GM06990 (cell line): ENCODE measurements around the gene GNPTAB.

ENCODE experiments used
- DNase-seq: peaks from one replicate; pipeline ENCODE4 v3.0.0-alpha.2; 2011; ENCODE audit not compliant: insufficient read length; ENCODE audit errors: extremely low read depth
- H3K27me3 ChIP-seq: replicated peaks from 2 replicates; pipeline ENCODE4 v1.6.0; 2011; ENCODE audit warnings: low read length; ENCODE audit not compliant: control insufficient read depth, insufficient read depth
- H3K36me3 ChIP-seq: 2 replicates; pipeline ENCODE4 v1.5.1; 2011; ENCODE audit warnings: low read length; ENCODE audit not compliant: control insufficient read depth, insufficient read depth
- H3K4me3 ChIP-seq: replicated peaks from 2 replicates; pipeline ENCODE4 v1.5.1; 2011; ENCODE audit warnings: low read depth, mild to moderate bottlenecking, control low read depth, low read length
- CTCF ChIP-seq: IDR thresholded peaks from 2 replicates; pipeline ENCODE4 v1.5.1; 2011; ENCODE audit warnings: low read length, control low read depth, mild to moderate bottlenecking, inconsistent platforms; ENCODE audit not compliant: insufficient read depth, poor library complexity, severe bottlenecking

Gene GNPTAB

GRCh38 chr12:101802486-101802885 is 28.3 kb downstream of the GNPTAB start:
- Histone ChIP-seq H3K4me3 (no peak overlapping the region), H3K27me3 (no peaks in the 10 kb centered on the region), H3K36me3 (no peaks in the 10 kb centered on the region)
- TF ChIP-seq CTCF: no peak
- no peak for DNase-seq

DNA sequence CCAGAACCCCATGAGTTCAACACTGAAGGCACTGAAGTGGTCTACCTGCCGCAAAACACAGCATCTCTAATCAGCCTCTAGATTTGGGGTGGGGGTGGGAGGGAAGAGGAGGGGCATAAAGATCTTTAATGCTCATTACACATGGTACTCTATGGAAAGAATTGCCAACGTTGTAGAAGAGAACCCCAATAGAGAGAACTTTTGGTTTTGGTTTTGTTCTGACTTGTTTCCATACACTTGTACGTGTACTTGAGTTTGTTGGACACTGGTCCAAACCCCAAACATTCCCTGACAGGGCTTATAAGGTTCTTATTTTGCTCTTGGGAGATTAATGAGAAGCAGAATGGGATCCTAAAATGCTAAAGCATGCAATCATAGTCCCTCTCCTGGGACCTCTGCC is 31.0 kb downstream of the GNPTAB start:
- Histone ChIP-seq H3K4me3 (no peak overlapping the region), H3K36me3 (no peaks in the 10 kb centered on the region; the same call in 1 of the 2 replicates), H3K27me3 (no peaks in the 10 kb centered on the region)
- no peak for DNase-seq
- TF ChIP-seq CTCF: no peak

GRCh38 chr12:101795786-101796185 is 35.0 kb downstream of the GNPTAB start:
- no peaks in the 10 kb centered on the region for H3K27me3 ChIP-seq
- DNase-seq: no peak

DNA sequence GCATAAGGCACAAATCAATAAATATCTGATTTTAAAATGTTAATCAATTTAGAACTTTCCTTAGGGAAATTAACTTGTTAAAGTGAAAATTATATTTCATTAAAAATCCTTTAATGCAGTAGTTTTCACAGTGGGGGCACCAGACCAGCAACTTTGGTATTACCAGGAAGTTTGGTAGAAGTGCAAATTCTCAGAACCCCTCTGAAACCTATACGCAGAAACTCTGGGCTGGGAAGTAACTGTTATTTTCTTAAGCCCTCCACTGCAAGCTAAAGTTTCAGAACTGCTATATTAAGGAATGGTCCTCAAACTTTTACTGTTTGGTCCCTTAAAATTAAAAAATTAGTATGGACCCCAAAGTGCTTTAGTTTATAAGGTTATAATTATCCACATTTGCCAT is 35.7 kb downstream of the GNPTAB start:
- no peaks in the 10 kb centered on the region for H3K27me3 ChIP-seq
- H3K4me3 ChIP-seq: no peak overlapping the region
- no peak for DNase-seq
- H3K36me3 ChIP-seq: no peaks in the 10 kb centered on the region; the same call in 1 of the 2 replicates
- no peak for TF ChIP-seq CTCF

More at GRCh38 chr12:101795786-101796185, 35.0 kb downstream of the GNPTAB start:
- no peak for TF ChIP-seq CTCF
- H3K4me3 ChIP-seq: no peak overlapping the region
- H3K36me3 ChIP-seq: no peaks in the 10 kb centered on the region; the same call in 1 of the 2 replicates

DNA sequence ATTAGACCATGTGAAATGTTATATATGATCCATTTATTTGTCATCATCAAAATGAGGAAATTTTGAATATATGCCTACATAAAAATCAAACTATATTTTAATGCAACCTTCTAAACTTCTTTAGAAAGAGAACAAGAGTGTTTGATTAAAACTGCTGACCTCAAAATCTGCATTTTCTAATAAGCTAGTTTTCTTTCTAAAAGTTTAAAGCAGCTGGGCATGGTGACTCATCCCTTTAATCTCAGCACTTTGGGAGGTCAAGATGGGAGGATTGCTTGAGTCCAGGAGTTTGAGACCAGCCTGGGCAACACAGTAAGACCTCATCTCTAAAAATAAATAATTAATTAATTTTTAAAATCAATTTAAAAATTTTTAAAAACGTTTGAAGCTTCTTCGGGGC is 36.2 kb downstream of the GNPTAB start:
- DNase-seq: no peak
- Histone ChIP-seq H3K36me3 (no peaks in the 10 kb centered on the region; the same call in 1 of the 2 replicates), H3K4me3 (no peak overlapping the region), H3K27me3 (no peaks in the 10 kb centered on the region)
- no peak for TF ChIP-seq CTCF

- Histone ChIP-seq H3K36me3 (peaks cover 3% of the 10 kb centered on the region), H3K4me3 (no peak overlapping the region), H3K27me3 (no peaks in the 10 kb centered on the region)
- peak; percentile 23 for DNase-seq
- TF ChIP-seq CTCF: no peak
Measured at GRCh38 chr12:101793401-101793800, 37.4 kb downstream of the GNPTAB start.
